ENCODE results near the gene GRID2.

The GRID2 gene

DNA sequence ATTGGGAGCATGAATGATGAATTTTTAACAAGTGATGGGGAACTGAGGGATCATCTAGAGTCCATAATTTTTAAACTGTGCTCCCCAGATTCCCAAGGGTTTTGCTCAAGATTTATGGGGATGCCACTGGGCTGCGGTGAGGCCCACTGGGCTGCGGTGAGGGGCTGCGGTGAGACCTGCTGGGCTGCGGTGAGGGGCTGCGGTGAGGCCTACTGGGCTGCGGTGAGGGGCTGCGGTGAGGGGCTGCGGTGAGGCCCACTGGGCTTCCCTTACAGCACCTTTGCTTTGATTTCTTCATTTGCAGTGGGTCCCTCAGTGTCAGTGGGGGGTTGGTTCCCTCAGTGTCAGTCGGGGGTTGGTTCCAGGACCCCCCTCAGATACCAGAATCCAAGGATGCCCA lies 1477.4 kb downstream of the GRID2 start:
- TF ChIP-seq, protein P1, sequence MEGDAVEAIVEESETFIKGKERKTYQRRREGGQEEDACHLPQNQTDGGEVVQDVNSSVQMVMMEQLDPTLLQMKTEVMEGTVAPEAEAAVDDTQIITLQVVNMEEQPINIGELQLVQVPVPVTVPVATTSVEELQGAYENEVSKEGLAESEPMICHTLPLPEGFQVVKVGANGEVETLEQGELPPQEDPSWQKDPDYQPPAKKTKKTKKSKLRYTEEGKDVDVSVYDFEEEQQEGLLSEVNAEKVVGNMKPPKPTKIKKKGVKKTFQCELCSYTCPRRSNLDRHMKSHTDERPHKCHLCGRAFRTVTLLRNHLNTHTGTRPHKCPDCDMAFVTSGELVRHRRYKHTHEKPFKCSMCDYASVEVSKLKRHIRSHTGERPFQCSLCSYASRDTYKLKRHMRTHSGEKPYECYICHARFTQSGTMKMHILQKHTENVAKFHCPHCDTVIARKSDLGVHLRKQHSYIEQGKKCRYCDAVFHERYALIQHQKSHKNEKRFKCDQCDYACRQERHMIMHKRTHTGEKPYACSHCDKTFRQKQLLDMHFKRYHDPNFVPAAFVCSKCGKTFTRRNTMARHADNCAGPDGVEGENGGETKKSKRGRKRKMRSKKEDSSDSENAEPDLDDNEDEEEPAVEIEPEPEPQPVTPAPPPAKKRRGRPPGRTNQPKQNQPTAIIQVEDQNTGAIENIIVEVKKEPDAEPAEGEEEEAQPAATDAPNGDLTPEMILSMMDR (IDR thresholded peaks at IDR 0.05) = no peak

DNA sequence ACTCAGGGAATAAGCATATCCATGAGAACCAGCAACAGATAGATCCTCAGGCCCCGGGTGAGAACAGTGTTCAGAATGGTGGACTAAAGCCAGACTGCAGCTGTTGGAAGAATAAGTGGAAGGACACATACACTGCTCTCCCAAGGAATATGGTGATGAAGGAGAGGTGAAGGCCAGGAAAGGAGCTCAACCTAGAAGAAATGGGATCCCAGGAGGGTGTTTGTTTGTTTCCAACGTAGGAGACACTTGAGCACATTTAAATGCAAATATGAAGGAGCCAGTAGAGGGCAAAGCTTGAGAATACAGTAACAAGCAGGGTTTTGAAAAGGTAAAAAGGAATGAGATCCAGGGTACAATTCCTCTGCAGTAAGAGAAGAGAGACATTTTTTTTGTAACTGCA lies 1482.4 kb downstream of the GRID2 start:
- TF ChIP-seq, protein P1 (IDR thresholded peaks at IDR 0.05) = no peak

- TF ChIP-seq, protein P1 (IDR thresholded peaks at IDR 0.05) = peak; percentile 61
Observed at GRCh38 chr4:93788712-93789111, 1484.9 kb downstream of the GRID2 start.

DNA sequence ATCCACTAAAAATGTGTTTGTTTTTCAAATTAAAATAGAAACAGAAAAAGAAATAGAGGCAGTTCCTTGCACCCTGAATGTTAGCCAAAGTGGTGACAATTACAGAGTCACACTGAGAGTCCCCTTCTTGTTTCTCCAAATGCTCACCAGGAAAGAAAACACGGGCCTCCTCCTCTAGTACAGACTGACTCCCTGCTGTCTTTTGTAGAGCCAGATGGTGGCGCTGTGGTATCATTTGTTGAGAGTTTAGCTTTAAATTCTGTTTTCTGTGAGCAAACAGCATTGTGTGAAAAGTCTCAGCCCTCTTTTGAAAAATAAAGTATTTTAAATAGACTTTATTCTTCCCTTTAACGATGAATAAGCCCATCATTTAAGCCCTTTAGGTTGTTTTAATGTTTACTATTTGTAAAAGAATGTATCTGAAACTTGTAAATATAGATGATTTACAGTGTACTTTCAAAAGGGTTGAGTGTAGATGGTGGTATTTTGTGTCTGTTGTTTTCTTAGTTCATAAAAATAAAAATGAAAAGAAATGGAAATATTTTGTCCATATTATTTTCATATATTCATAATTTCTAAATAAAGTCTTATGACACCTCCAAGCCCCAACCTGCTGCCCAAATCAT lies 1487.9 kb downstream of the GRID2 start:
- TF ChIP-seq, protein P1 (IDR thresholded peaks at IDR 0.05) = peak; percentile 91

GRCh38 chr4:93802045-93802444 lies 1498.3 kb downstream of the GRID2 start:
- TF ChIP-seq, protein P1 (IDR thresholded peaks at IDR 0.05) = no peak

DNA sequence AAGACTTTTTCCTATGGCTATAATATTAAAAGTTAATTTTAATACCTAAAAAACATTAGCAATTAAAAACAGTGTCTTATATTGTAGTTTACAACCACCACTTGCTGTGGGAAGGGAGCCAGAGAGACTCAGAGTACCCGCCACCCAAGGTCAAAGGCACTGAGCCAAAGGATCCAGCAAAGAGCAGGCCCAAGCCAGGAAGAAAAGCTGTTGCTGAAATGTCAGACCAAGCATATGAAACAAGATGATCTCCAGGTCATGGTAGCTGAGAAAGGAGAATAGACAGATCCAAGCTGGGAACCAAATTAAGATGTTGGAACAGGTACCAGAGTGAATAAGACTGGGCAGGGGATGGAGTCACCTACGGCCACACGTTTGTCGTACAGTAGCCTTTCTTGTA lies 1506.0 kb downstream of the GRID2 start:
- TF ChIP-seq, protein P1 (IDR thresholded peaks at IDR 0.05) = no peak

DNA sequence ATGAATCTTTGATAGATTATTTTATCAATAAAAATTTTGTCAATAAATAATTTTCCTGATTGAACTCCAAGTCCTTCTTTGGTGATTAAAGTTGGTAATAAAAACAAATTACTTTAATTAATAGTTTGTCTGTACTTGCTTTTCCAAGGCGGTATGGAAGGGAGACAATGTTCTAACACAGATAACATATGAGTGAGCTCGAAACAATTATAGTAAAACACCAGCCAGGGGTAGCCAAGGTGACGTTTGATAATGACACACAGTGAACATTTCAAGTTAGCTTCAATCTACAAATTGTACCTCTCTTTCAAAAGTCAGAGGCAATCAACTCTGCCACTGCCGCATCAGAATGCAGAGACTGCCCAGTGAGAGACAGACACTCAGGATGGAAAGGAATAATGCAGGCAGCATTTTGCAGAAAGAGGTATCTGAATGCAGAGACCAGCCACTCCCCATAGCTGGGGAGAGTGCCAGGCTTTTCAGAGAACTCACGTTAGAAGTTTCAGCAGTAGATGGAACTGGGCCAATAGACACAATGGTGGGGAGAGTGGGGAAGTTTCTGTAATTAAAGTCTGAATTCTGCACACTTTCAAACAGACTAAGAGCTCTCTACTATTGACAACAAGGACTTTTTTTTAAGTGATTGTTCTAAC lies 1506.7 kb downstream of the GRID2 start:
- TF ChIP-seq, protein P1 (IDR thresholded peaks at IDR 0.05) = no peak

Measured in LNCAP (cell line).